ENCODE results near the gene COBL.

Gene COBL

GRCh38 chr7:51134013-51134441, 182.6 kb downstream of the COBL start:
- no peak overlapping the region for H3K4me3 ChIP-seq (ENCODE audit: low read depth, low read length)
- no peak for TF ChIP-seq CTCF (IDR thresholded peaks at IDR 0.05; ENCODE audit: low read depth, low read length)

- no peak for TF ChIP-seq CTCF (IDR thresholded peaks at IDR 0.05; ENCODE audit: low read depth, low read length)
- no peak overlapping the region for H3K4me3 ChIP-seq (ENCODE audit: low read depth, low read length)
These were observed 183.9 kb downstream of the COBL start for GRCh38 chr7:51132661-51133060.

GRCh38 chr7:51129527-51130472, 186.8 kb downstream of the COBL start:
- H3K4me3 ChIP-seq (ENCODE audit: low read depth, low read length): no peak overlapping the region
- no peak for TF ChIP-seq CTCF (IDR thresholded peaks at IDR 0.05; ENCODE audit: low read depth, low read length)

- TF ChIP-seq CTCF (IDR thresholded peaks at IDR 0.05; ENCODE audit: low read depth, low read length): no peak
- H3K4me3 ChIP-seq (ENCODE audit: low read depth, low read length): no peak overlapping the region
These were observed 187.8 kb downstream of the COBL start for GRCh38 chr7:51128545-51129435.

- TF ChIP-seq CTCF (IDR thresholded peaks at IDR 0.05; ENCODE audit: low read depth, low read length): no peak
- H3K4me3 ChIP-seq (ENCODE audit: low read depth, low read length): no peak overlapping the region
These were observed 189.0 kb downstream of the COBL start for GRCh38 chr7:51127618-51127904.

- no peak for TF ChIP-seq CTCF (IDR thresholded peaks at IDR 0.05; ENCODE audit: low read depth, low read length)
- H3K4me3 ChIP-seq (ENCODE audit: low read depth, low read length): no peak overlapping the region
These were observed 189.6 kb downstream of the COBL start for GRCh38 chr7:51126813-51127617.
